HEK293T (cell line): Measurements from ENCODE around the gene ZNF614.

Experiments
- CTCF ChIA-PET: fragments of 350-600 bp; formaldehyde crosslinking; extraction: SDS; loops from one replicate; lab custom pipeline; 2021; ENCODE audit warnings: antibody characterized with exemption, inconsistent platforms; lab: Yijun Ruan, JAX
- POLR2A ChIA-PET: fragments of 350-600 bp; formaldehyde crosslinking; extraction: SDS; loops from one replicate; lab custom pipeline; 2020; ENCODE audit warnings: antibody characterized with exemption, inconsistent platforms; lab: Yijun Ruan, JAX
- DNase-seq: peaks from one replicate; pipeline ENCODE4 v3.0.0; 2012; ENCODE audit warnings: mixed read lengths; ENCODE audit errors: extremely low spot score
- ARNT ChIP-seq: fragments of 450-650 bp; IDR thresholded peaks from 2 replicates; pipeline ENCODE4 v1.6.1; 2017; ENCODE audit warnings: mild to moderate bottlenecking
- BHLHE40 ChIP-seq: fragments of 450-650 bp; IDR thresholded peaks from 2 replicates; pipeline ENCODE4 v1.6.1; 2016; ENCODE audit warnings: mild to moderate bottlenecking, moderate library complexity, borderline replicate concordance
- CTBP1 ChIP-seq: fragments of 450-650 bp; IDR thresholded peaks from 2 replicates; pipeline ENCODE4 v1.6.1; 2016; ENCODE audit warnings: borderline replicate concordance
- ELF4 ChIP-seq: fragments of 450-650 bp; IDR thresholded peaks from 2 replicates; pipeline ENCODE4 v1.6.1; 2017; ENCODE audit warnings: antibody characterized with exemption
- FOXA1 ChIP-seq: fragments of 450-650 bp; IDR thresholded peaks from 2 replicates; pipeline ENCODE4 v1.6.1; 2016; ENCODE audit warnings: mild to moderate bottlenecking
- FOXK2 ChIP-seq: fragments of 450-650 bp; IDR thresholded peaks from 2 replicates; pipeline ENCODE4 v1.6.1; 2016; ENCODE audit warnings: mild to moderate bottlenecking
- FOXM1 ChIP-seq: fragments of 450-650 bp; IDR thresholded peaks from 2 replicates; pipeline ENCODE4 v1.6.1; 2017; ENCODE audit warnings: mild to moderate bottlenecking, borderline replicate concordance
- HDGF ChIP-seq: fragments of 450-650 bp; IDR thresholded peaks from 2 replicates; pipeline ENCODE4 v1.6.1; 2017; ENCODE audit warnings: antibody characterized with exemption, borderline replicate concordance
- L3MBTL2 ChIP-seq: fragments of 450-650 bp; conservative IDR thresholded peaks from 2 replicates; pipeline ENCODE4 v1.6.1; 2016; ENCODE audit warnings: mild to moderate bottlenecking
- LEF1 ChIP-seq: fragments of 450-650 bp; IDR thresholded peaks from 2 replicates; pipeline ENCODE4 v1.6.1; 2017; ENCODE audit warnings: mild to moderate bottlenecking, borderline replicate concordance
- NFRKB ChIP-seq: fragments of 450-650 bp; IDR thresholded peaks from 2 replicates; pipeline ENCODE4 v1.6.1; 2016; ENCODE audit warnings: mild to moderate bottlenecking, moderate library complexity
- PKNOX1 ChIP-seq: fragments of 450-650 bp; IDR thresholded peaks from 2 replicates; pipeline ENCODE4 v1.6.1; 2016
- SP1 ChIP-seq: fragments of 450-650 bp; IDR thresholded peaks from 2 replicates; pipeline ENCODE4 v1.6.1; 2017
- SUZ12 ChIP-seq: fragments of 450-650 bp; IDR thresholded peaks from 2 replicates; pipeline ENCODE4 v1.6.1; 2016; ENCODE audit warnings: mild to moderate bottlenecking
- TARDBP ChIP-seq: fragments of 450-650 bp; IDR thresholded peaks from 2 replicates; pipeline ENCODE4 v1.6.1; 2016
- ZNF384 ChIP-seq: fragments of 450-650 bp; IDR thresholded peaks from 2 replicates; pipeline ENCODE4 v1.6.1; 2016

ZNF614 gene

GRCh38 chr19:52020506-52020905, 7.7 kb downstream of the ZNF614 start:
- TF ChIP-seq CTBP1 (no peak), SUZ12 (no peak)
- DNase-seq, result no peak
- CTCF ChIA-PET, result no interaction called here
- POLR2A ChIA-PET, result no interaction called here

- TF ChIP-seq TARDBP (no peak), FOXM1 (no peak), SUZ12 (no peak), ARNT (no peak), FOXA1 (no peak), BHLHE40 (no peak), PKNOX1 (no peak), HDGF (no peak), LEF1 (no peak)
- DNase-seq, result no peak
- ChIA-PET CTCF (no interaction called here), POLR2A (no interaction called here)
These were observed 17.5 kb downstream of the ZNF614 start for GRCh38 chr19:52010674-52011073.

- POLR2A ChIA-PET, result interaction anchor here (0.6 to 1.8 kb wide), 2 partner anchors 20 to 181 kb away, joined by 3 to 5 read pairs; partner anchors contain the start of gene ZNF614
- TF ChIP-seq NFRKB, result peak; percentile 44; the same call in 1 of the 2 replicates
- TF ChIP-seq L3MBTL2, result peak; percentile 35
- no peak for TF ChIP-seq SP1
- DNase-seq, result peak; percentile 85
- CTCF ChIA-PET, result no interaction called here
These were observed 20.2 kb downstream of the ZNF614 start, which contains the start of gene ZNF615 for GRCh38 chr19:52007806-52008557. TSS of gene ZNF615 (minus strand) at chr19:52008211. CDS start at chr19:52003711, 4,500 bp downstream.

- ChIA-PET CTCF (no interaction called here), POLR2A (interaction anchor here (1.8 kb wide), 1 partner anchor 181 kb away, joined by 5 read pairs; no protein-coding TSS in a partner anchor)
- no peak for TF ChIP-seq ZNF384
- no peak for TF ChIP-seq L3MBTL2
- no peak for TF ChIP-seq ARNT
- TF ChIP-seq TARDBP, result no peak
- no peak for TF ChIP-seq SUZ12
- no peak for TF ChIP-seq FOXK2
- no peak for TF ChIP-seq SP1
- TF ChIP-seq HDGF, result no peak
- TF ChIP-seq NFRKB, result no peak
- no peak for TF ChIP-seq FOXA1
- TF ChIP-seq CTBP1, result no peak
- no peak for TF ChIP-seq BHLHE40
- no peak for TF ChIP-seq LEF1
- no peak for TF ChIP-seq ELF4
- no peak for TF ChIP-seq FOXM1
- TF ChIP-seq PKNOX1, result no peak
- peak; percentile 11 for DNase-seq
These were observed 20.8 kb downstream of the ZNF614 start for GRCh38 chr19:52007451-52007805.

- no peak for TF ChIP-seq CTBP1
- TF ChIP-seq FOXA1, result no peak
- TF ChIP-seq SP1, result no peak
- TF ChIP-seq ZNF384, result no peak
- TF ChIP-seq BHLHE40, result no peak
- no peak for TF ChIP-seq SUZ12
- TF ChIP-seq FOXM1, result no peak
- no peak for TF ChIP-seq PKNOX1
- no peak for TF ChIP-seq ELF4
- TF ChIP-seq NFRKB, result no peak
- no peak for TF ChIP-seq FOXK2
- DNase-seq, result no peak
- ChIA-PET POLR2A (no interaction called here), CTCF (no interaction called here)
These were observed 34.0 kb downstream of the ZNF614 start for GRCh38 chr19:51994048-51994644.

- DNase-seq, result no peak
- POLR2A ChIA-PET, result no interaction called here
- CTCF ChIA-PET, result no interaction called here
- TF ChIP-seq ELF4 (no peak), PKNOX1 (no peak)
These were observed 34.8 kb downstream of the ZNF614 start for GRCh38 chr19:51993422-51993821.
